Activated T-helper 9 cell treated with anti-CD3 and anti-CD28 coated beads, Interleukin-2, amount 50 U/mL, for 16 hours (primary cell): ENCODE results near the gene VARS2.
A peak's percentile ranks its signal among the peaks of the same experiment; 100 is the strongest.
"Not testable (repeated sequence)": the region's sequence is repeated elsewhere in the genome, so short reads cannot be mapped to it uniquely, and the experiment has no call there.

Experiments
- DNase-seq: peaks from one replicate; pipeline ENCODE4 v3.0.0-alpha.2; 2020; ENCODE audit warnings: low read depth

The VARS2 gene

GRCh38 chr6:30914076-30914853 lies at the start of gene VARS2:
VARS2 (plus strand) TSS chr6:30914238; CDS start chr6:30914837, 599 bp downstream.
- DNase-seq = peak; percentile 83

- DNase-seq = no peak
Observed at GRCh38 chr6:30864325-30864724, 49.7 kb upstream of the VARS2 start.

GRCh38 chr6:30869241-30869749 lies 44.7 kb upstream of the VARS2 start:
- not testable (repeated sequence) for DNase-seq

- DNase-seq = no peak
Observed at GRCh38 chr6:30870546-30870945, 43.5 kb upstream of the VARS2 start.

- DNase-seq = no peak
Observed at GRCh38 chr6:30871592-30872183, 42.4 kb upstream of the VARS2 start.

GRCh38 chr6:30873137-30873640 lies 40.8 kb upstream of the VARS2 start:
- no peak for DNase-seq

GRCh38 chr6:30873795-30874194 lies 40.2 kb upstream of the VARS2 start:
- not testable (repeated sequence) for DNase-seq

GRCh38 chr6:30875244-30876038 lies 38.6 kb upstream of the VARS2 start:
- DNase-seq = no peak

GRCh38 chr6:30876039-30876730 lies 37.9 kb upstream of the VARS2 start:
- no peak for DNase-seq

GRCh38 chr6:30877419-30878262 lies 36.4 kb upstream of the VARS2 start:
- DNase-seq = peak; percentile 54

GRCh38 chr6:30879684-30880427 lies 34.2 kb upstream of the VARS2 start:
- DNase-seq = no peak

- no peak for DNase-seq
Observed at GRCh38 chr6:30880698-30881252, 33.3 kb upstream of the VARS2 start.

- no peak for DNase-seq
Observed at GRCh38 chr6:30881392-30882203, 32.4 kb upstream of the VARS2 start.

GRCh38 chr6:30882204-30882758 lies 31.8 kb upstream of the VARS2 start:
- DNase-seq = no peak

GRCh38 chr6:30882759-30883684 lies 31.0 kb upstream of the VARS2 start:
- DNase-seq = no peak

GRCh38 chr6:30883685-30884520 lies 30.1 kb upstream of the VARS2 start, which contains the start of gene DDR1:
DDR1 (plus strand) TSS chr6:30884519; CDS start chr6:30888730, 4,211 bp downstream.
- DNase-seq = peak; percentile 22
